COR-L47 (cell line): ENCODE data around the gene VIPR2.

Experiments used
- DNase-seq: peaks from one replicate; lab custom pipeline; 2025; lab: John Stamatoyannopoulos, UW

The VIPR2 gene

GRCh38 chr7:159066816-159067575 lies 77.7 kb downstream of the VIPR2 start:
- no peak for DNase-seq

GRCh38 chr7:159065852-159066480 lies 78.7 kb downstream of the VIPR2 start:
- no peak for DNase-seq

GRCh38 chr7:159064816-159065510 lies 79.7 kb downstream of the VIPR2 start:
- no peak for DNase-seq

- DNase-seq, result no peak
These were observed 80.4 kb downstream of the VIPR2 start for GRCh38 chr7:159064121-159064815.

GRCh38 chr7:159063046-159063840 lies 81.4 kb downstream of the VIPR2 start:
- DNase-seq, result no peak

- no peak for DNase-seq
These were observed 82.1 kb downstream of the VIPR2 start for GRCh38 chr7:159062569-159062968.

- no peak for DNase-seq
These were observed 82.9 kb downstream of the VIPR2 start for GRCh38 chr7:159061674-159062212.

- no peak for DNase-seq
These were observed 83.5 kb downstream of the VIPR2 start for GRCh38 chr7:159061209-159061608.

GRCh38 chr7:159060440-159060839 lies 84.2 kb downstream of the VIPR2 start:
- DNase-seq, result no peak

- no peak for DNase-seq
These were observed 85.0 kb downstream of the VIPR2 start for GRCh38 chr7:159059629-159060028.

GRCh38 chr7:159057647-159058046 lies 87.0 kb downstream of the VIPR2 start:
- no peak for DNase-seq

- DNase-seq, result no peak
These were observed 87.9 kb downstream of the VIPR2 start for GRCh38 chr7:159056737-159057136.

GRCh38 chr7:159051916-159052315 lies 92.8 kb downstream of the VIPR2 start:
- no peak for DNase-seq

GRCh38 chr7:159050704-159051103 lies 94.0 kb downstream of the VIPR2 start:
- DNase-seq, result no peak

GRCh38 chr7:159049266-159050025 lies 95.2 kb downstream of the VIPR2 start:
- DNase-seq, result no peak

GRCh38 chr7:159048656-159049055 lies 96.0 kb downstream of the VIPR2 start:
- DNase-seq, result no peak

GRCh38 chr7:159047536-159047935 lies 97.1 kb downstream of the VIPR2 start:
- no peak for DNase-seq

- no peak for DNase-seq
These were observed 98.4 kb downstream of the VIPR2 start for GRCh38 chr7:159046300-159046699.

GRCh38 chr7:159045839-159046238 lies 98.8 kb downstream of the VIPR2 start:
- no peak for DNase-seq

GRCh38 chr7:159042581-159043101 lies 102.0 kb downstream of the VIPR2 start:
- DNase-seq, result no peak
